ENCODE measurements around the gene UVRAG.

The UVRAG gene

GRCh38 chr11:76158394-76159302, 343.6 kb downstream of the UVRAG start:
- DNase-seq: no peak

DNA sequence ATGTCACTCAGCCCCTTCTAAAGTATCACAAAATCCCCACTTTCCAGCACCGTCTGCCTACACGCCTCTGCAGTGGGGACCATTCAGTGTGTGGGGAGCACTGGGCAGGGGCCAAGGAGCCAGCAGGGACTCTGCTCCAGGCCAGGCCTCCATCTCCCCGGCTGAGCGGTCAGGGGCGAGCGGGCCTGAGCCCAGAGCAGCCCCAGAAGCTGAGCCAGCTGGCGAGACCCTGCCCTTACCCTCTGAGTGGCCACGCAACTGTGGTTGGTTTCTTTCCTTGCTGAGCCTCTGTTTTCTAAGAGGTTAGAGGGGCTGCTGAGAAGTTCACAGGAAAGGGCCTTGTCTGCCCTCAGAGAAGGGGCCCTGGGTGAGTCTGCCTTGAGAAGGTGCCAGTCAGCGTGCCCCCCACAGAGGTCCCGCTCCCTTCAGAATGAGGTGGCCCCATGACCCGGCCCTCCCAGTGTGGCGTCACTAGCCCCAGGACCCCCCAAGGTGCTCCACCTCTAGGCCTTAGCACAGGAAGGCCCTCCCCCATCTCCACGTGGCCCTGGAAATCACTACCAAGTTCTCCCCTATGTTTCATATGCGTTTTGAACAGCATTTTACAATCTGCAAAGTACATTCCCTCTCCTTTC, 344.4 kb downstream of the UVRAG start:
- no peak for DNase-seq

DNA sequence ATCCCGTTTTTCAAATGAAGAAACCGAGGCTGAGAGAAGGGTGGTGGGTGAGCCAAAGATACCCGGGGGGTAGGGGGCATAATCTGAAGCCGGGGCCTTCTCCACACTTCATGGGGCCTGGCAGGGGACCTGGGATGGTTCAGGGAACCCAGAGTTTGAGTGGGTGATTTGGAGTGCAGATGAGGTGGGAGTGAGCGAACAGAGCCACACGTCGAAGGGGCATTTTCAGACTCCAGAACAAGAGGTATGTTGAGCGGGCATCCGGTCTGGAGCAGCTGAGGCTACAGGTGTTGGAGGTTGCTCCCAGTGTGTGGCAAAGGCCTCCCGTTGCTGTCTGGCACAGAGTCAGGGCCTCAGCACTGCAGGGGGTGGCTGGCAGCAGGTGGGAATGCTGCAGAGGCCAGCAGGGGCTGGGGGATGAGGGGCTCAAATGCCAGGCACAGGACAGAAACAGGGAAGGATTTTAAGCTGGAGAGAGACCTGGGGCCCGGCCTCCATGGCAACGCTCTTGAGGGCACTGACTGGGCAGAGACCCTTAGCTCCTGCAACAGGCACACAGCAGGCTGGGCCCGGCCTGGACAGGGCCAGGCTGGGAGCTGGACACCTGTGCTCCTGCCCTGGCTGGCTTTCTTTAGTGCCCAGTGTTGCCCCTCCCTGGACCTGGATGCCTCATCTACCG, 345.1 kb downstream of the UVRAG start:
- DNase-seq: no peak

- no peak for DNase-seq
Measured at GRCh38 chr11:76160856-76161255, 345.8 kb downstream of the UVRAG start.

DNA sequence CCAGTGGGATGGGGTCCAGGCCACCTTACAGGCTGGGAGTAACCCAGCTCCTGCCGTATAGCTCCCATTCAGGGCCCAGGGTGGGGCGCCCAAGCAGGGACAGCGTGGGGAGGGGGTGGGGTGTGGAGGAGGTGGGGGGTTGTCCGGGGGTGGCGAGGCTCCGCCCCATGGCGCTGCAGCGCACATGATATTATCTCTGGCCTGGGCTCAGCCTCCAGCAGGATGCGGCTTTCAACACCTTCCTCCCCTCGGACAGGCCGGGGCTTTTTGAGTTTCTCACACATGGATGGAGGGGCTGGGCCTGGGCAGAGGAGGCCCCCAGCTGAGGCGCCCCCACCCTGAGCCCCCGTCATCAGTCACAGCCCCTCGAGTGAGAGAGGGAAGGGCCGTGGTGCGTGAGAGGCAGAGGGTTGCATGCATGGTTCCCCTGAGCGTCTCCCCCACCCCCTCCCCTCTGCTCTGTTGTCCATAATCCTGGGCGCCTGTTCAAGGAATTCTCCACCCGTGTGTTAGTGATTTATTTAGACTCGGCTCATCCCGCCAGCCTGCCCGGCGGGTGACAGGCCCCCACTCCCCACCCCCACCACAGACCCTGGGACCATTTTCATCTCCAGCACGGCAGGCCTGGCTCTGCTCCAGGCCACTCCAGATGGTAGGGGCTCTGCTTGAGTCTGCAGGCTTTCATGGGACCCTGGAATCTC, 346.4 kb downstream of the UVRAG start:
- no peak for DNase-seq

DNA sequence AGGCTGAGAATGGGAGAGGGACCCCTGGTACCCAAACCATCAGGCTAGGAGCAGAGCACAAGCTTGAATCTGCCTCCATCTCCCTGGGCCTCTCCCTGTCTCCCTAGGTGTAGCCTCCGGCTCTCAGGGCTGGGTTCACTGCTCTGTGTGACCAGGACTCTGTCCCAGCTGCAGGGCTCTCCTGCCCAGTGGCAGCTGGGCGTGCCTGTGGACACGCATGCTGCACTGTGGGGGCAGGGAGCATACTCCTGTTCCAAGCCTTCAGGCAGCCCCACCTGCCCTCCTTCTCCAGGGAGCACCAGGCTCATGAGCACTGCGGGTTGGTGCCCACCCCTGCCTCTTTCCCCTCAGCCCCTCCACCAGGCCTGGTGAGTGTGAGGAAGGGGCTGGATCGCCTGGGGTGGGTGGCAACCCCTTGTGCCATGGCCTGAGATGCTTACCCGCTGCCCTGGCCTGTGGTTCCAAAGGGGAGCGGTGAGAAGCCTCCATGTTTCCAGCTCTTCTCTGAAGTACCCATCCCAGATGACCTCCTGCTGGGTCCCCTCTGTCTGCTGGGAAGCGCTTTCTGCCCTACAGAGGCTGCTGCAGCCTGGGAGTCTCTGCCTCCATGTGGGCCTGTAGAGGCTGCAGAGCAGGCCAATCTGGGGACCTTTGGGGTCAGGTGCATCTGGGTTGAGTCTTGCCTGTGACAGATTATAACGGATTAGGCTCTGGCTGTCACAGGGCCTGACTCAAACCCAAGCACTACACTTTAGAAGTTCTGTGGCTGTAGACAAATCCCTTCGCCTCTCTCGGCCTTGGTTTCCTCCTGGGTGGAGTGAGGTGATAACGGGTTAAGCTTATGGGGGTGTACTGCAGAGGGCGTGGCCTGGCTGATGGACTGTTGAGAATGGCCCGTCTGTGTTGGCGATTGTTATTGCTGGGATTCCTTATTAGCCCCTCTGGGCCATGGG, 347.6 kb downstream of the UVRAG start:
- no peak for DNase-seq

DNA sequence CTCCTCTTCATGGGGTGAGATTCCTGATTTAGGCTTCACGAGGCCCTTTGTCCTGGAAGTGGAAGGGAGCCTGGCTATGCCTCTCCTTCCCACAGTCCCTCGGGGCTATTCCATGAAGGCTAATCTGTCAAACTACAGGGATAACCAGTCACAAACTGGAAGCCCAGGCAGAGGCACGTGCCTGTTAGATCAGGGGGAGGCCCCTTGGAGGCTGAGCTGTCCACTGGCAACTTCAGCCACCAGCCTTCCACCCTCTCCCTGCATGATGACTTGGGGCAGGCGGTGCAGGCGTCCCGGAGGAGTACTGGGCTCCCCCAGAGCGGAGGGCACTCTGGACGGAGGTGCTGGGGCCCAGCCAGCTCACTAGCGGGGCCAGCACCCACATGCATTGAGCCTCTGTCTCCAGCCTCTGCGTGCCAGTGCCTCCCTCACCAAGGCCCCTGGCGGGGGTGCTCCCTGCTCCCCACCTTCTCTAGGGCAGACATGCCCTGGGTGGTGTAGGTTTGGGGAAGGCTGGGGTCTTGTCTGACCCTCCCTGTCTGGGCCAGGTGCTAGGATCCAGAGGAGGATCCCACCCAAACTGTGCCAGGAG, 348.4 kb downstream of the UVRAG start:
- DNase-seq: no peak

- DNase-seq: no peak
Measured at GRCh38 chr11:76164081-76164480, 349.1 kb downstream of the UVRAG start.

- no peak for DNase-seq
Measured at GRCh38 chr11:76164861-76165751, 350.1 kb downstream of the UVRAG start.

- peak; percentile 51 to 52 for DNase-seq
Measured at GRCh38 chr11:76166314-76166713, 351.3 kb downstream of the UVRAG start.

DNA sequence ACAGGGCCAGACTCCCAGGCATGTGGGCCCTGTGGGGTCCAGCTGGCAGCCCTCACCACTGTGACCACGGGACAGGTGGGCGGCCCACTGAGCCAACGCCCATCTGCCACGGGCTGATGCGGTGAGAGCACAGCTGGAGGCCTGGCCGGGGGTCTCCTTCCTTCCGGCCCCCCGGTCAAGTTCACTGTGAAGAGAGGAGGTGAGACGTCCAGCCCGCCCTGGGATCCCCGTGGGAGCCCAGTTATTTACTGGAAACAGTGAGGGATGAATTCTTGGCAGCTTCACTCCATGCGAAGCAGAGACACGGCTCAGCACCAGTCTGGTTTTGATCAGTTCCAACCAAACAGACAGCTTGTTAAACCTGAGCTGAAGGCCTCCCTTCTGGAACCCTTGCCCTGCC, 352.6 kb downstream of the UVRAG start:
- DNase-seq: no peak

GRCh38 chr11:76169473-76169896, 354.5 kb downstream of the UVRAG start:
- no peak for DNase-seq

DNA sequence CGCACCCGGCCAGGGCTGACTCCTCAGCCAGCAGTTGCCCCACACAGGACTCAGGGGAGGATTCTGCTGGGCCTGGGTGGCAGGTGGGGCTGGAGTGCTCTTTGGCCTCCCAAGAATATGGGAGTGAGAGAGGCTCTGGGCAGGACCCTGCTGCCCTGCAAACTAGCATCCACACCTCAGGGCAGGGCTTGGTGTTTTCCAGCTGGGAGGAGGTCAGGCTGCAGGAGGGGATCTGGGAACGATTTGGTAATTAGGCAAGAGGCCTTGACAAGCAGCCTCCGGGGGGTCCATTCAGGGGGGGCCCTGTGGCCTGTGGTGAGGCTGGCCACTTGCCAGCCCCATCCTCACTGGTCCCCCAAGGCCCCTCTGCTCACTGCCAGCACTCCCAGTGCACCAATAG, 355.5 kb downstream of the UVRAG start:
- DNase-seq: no peak

DNA sequence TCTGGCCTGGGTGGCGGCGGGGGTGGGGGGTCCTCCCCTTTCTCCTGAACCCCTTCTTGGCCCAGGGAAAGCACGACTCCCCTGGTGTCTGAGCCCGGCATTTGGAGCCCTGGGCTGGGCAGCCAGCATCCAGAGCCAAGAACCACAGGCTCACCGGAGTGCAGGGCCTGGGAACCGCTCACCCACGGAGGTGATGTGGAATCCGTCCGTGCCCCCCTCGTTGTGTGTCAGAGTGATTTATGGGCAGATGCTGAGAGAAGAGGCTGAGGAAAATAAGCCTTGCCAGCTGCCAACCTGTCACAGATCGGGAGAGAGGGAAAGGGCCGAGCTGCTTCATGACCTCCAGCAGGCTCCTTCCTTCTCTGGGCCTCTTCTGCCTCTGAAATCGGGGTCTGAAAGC, 357.6 kb downstream of the UVRAG start:
- DNase-seq: no peak

GRCh38 chr11:76173663-76174062, 358.7 kb downstream of the UVRAG start:
- DNase-seq: no peak

DNA sequence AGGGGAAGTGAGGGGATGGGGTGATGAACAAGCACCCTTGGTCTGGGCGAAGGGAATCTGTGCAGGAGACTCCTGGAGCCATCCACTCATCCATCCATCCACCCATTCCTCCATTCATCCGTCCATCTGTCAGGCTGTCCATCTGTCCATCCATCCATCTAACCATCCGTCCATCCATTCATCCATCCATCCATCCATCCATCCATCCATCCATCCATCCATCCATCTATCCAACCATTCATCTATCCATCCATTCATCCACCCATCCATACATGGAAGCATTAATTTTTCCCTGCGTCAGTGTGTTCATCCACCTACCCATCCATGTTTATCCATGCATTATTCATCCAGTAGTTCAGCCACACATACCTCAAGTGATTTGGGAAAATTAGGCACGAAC, 359.3 kb downstream of the UVRAG start:
- no peak for DNase-seq

DNA sequence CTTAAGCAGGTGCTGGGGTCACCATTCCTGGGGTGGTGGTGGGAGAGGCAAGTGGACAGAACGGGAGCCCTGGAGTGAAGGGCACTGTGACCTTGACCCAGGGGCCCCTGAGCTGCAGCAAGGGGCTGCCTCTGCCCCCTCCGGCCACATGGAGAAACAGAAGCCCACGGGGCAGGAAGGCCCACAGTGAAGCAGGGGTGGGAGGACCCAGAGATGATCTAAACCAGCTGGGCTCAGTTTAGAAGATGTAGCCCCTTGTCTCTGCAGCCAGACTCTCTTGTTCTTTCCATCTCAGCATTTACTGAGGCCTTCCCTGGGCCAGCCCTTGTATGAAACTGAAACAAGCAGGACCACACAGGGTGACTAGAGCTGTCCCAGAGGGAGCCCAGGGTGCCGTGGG, 360.8 kb downstream of the UVRAG start:
- no peak for DNase-seq

DNA sequence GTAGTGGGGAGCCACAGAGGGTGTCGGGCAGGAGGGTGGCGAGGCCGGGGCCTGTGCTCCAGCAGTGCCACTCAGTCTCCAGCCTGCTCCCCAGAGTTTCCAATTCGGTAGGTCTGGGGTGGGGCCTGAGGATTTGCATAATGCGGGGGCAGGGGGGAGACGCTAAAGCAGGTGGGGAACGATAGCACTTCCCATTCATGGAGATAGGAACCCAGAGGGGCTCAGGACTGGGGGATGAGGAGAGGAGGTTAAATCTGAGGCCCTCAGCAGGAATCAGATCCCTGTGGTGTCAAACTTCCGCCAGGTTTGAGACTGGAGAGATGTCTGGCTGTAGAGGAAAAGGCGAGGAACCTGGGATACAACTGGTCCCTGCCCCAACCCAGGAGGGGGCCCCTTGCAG, 361.5 kb downstream of the UVRAG start:
- DNase-seq: no peak

- DNase-seq: no peak
Measured at GRCh38 chr11:76177250-76177686, 362.3 kb downstream of the UVRAG start.

DNA sequence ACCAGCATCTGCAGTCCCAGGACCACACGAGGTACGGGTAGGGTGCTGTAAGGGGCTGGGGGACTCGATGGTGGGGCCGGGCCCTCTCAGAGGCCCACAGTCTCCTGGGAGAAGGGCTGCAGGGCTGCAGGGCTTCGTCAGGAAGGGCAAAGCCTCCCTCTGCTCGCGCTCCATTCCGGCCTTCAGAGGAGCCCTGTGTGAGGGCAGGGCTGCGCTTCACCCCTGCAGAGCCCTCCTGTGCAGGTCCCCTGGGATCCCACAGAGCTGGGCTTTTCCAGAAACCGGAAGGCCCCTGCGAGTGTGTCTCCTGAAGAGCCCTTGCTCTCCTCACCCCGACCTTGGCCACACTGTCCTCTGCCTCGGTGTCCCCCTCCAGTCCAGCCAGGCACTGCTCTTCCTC, 364.1 kb downstream of the UVRAG start:
- no peak for DNase-seq

Data from activated T-cell treated with anti-CD3 and anti-CD28 coated beads, Interleukin-2, amount 50 U/mL, for 48 hours (primary cell).